ENCODE results near the gene TNFRSF19. TPM values are rescaled to one million over a fixed set of nuclear protein-coding genes. Genes with fewer than 3 reads are reported as not detected.

Gene TNFRSF19
- total RNA-seq, 2 experiments from 2014 or later = 0.06 to 0.08 TPM

GRCh38 chr13:23639674-23640073 lies 69.5 kb downstream of the TNFRSF19 start:
- DNase-seq = no peak
- Mint-ChIP-seq H3K4me1 (no peaks in the 10 kb centered on the region), H3K36me3 (no peaks in the 10 kb centered on the region), H3K4me3 (no peak overlapping the region), H3K27me3 (no peaks in the 10 kb centered on the region), H3K27ac (no peak overlapping the region), H3K9me3 (no peaks in the 10 kb centered on the region)

- Mint-ChIP-seq H3K9me3 (no peaks in the 10 kb centered on the region), H3K4me3 (no peak overlapping the region), H3K27me3 (no peaks in the 10 kb centered on the region), H3K27ac (no peak overlapping the region), H3K36me3 (no peaks in the 10 kb centered on the region), H3K4me1 (peaks cover 1% of the 10 kb centered on the region)
- DNase-seq = no peak
These were observed 71.9 kb downstream of the TNFRSF19 start for GRCh38 chr13:23642110-23642509.

- Mint-ChIP-seq H3K27me3 (peaks cover 2% of the 10 kb centered on the region), H3K4me3 (no peak overlapping the region), H3K4me1 (peaks cover 1% of the 10 kb centered on the region), H3K9me3 (no peaks in the 10 kb centered on the region), H3K36me3 (no peaks in the 10 kb centered on the region), H3K27ac (no peak overlapping the region)
- no peak for DNase-seq
These were observed 73.3 kb downstream of the TNFRSF19 start for GRCh38 chr13:23643338-23644125.

GRCh38 chr13:23644126-23644419 lies 73.9 kb downstream of the TNFRSF19 start:
- Mint-ChIP-seq H3K36me3 (no peaks in the 10 kb centered on the region), H3K9me3 (no peaks in the 10 kb centered on the region), H3K27me3 (peaks cover 8% of the 10 kb centered on the region), H3K4me3 (no peak overlapping the region), H3K27ac (no peak overlapping the region), H3K4me1 (peaks cover 1% of the 10 kb centered on the region)
- no peak for DNase-seq

- Mint-ChIP-seq H3K4me3 (no peak overlapping the region), H3K36me3 (no peaks in the 10 kb centered on the region), H3K9me3 (no peaks in the 10 kb centered on the region)
These were observed 74.4 kb downstream of the TNFRSF19 start for GRCh38 chr13:23644527-23645138.

GRCh38 chr13:23645851-23646250 lies 75.6 kb downstream of the TNFRSF19 start:
- H3K4me1 Mint-ChIP-seq = peaks cover 1% of the 10 kb centered on the region
- peaks cover 21% of the 10 kb centered on the region for H3K27me3 Mint-ChIP-seq
- H3K27ac Mint-ChIP-seq = no peak overlapping the region
- H3K9me3 Mint-ChIP-seq = no peaks in the 10 kb centered on the region
- DNase-seq = no peak
- no peak overlapping the region for H3K4me3 Mint-ChIP-seq
- H3K36me3 Mint-ChIP-seq = no peaks in the 10 kb centered on the region

More at GRCh38 chr13:23644527-23645138, 74.4 kb downstream of the TNFRSF19 start:
- peaks cover 1% of the 10 kb centered on the region for H3K4me1 Mint-ChIP-seq
- no peak overlapping the region for H3K27ac Mint-ChIP-seq
- peaks cover 13% of the 10 kb centered on the region for H3K27me3 Mint-ChIP-seq
- DNase-seq = no peak

- no peak for DNase-seq
- H3K27ac Mint-ChIP-seq = no peak overlapping the region
- peaks cover 25% of the 10 kb centered on the region for H3K27me3 Mint-ChIP-seq
- no peaks in the 10 kb centered on the region for H3K36me3 Mint-ChIP-seq
- H3K9me3 Mint-ChIP-seq = no peaks in the 10 kb centered on the region
- H3K4me1 Mint-ChIP-seq = no peaks in the 10 kb centered on the region
- H3K4me3 Mint-ChIP-seq = no peak overlapping the region
These were observed 81.2 kb downstream of the TNFRSF19 start for GRCh38 chr13:23651439-23651838.

- no peaks in the 10 kb centered on the region for H3K9me3 Mint-ChIP-seq
- no peaks in the 10 kb centered on the region for H3K4me1 Mint-ChIP-seq
- H3K27ac Mint-ChIP-seq = no peak overlapping the region
- H3K27me3 Mint-ChIP-seq = peaks cover 25% of the 10 kb centered on the region
- no peaks in the 10 kb centered on the region for H3K36me3 Mint-ChIP-seq
- no peak overlapping the region for H3K4me3 Mint-ChIP-seq
- DNase-seq = no peak
These were observed 81.7 kb downstream of the TNFRSF19 start for GRCh38 chr13:23651887-23652286.

GRCh38 chr13:23652909-23653726 lies 82.9 kb downstream of the TNFRSF19 start:
- DNase-seq = no peak
- Mint-ChIP-seq H3K36me3 (no peaks in the 10 kb centered on the region), H3K9me3 (no peaks in the 10 kb centered on the region), H3K4me1 (no peaks in the 10 kb centered on the region), H3K27ac (no peak overlapping the region), H3K27me3 (peaks cover 25% of the 10 kb centered on the region), H3K4me3 (no peak overlapping the region)

GRCh38 chr13:23654111-23655110 lies 84.2 kb downstream of the TNFRSF19 start:
- no peaks in the 10 kb centered on the region for H3K36me3 Mint-ChIP-seq
- H3K9me3 Mint-ChIP-seq = no peaks in the 10 kb centered on the region
- no peak overlapping the region for H3K27ac Mint-ChIP-seq
- no peaks in the 10 kb centered on the region for H3K4me1 Mint-ChIP-seq
- peaks cover 14% of the 10 kb centered on the region for H3K27me3 Mint-ChIP-seq
- DNase-seq = no peak
- no peak overlapping the region for H3K4me3 Mint-ChIP-seq

- H3K36me3 Mint-ChIP-seq = no peaks in the 10 kb centered on the region
- peaks cover 5% of the 10 kb centered on the region for H3K27me3 Mint-ChIP-seq
- no peak for DNase-seq
- H3K4me1 Mint-ChIP-seq = no peaks in the 10 kb centered on the region
- no peak overlapping the region for H3K27ac Mint-ChIP-seq
- H3K9me3 Mint-ChIP-seq = no peaks in the 10 kb centered on the region
- H3K4me3 Mint-ChIP-seq = no peak overlapping the region
These were observed 85.1 kb downstream of the TNFRSF19 start for GRCh38 chr13:23655321-23655720.

GRCh38 chr13:23656637-23657371 lies 86.6 kb downstream of the TNFRSF19 start:
- no peaks in the 10 kb centered on the region for H3K9me3 Mint-ChIP-seq
- H3K4me1 Mint-ChIP-seq = no peaks in the 10 kb centered on the region
- no peaks in the 10 kb centered on the region for H3K36me3 Mint-ChIP-seq
- no peak for DNase-seq
- peaks cover 5% of the 10 kb centered on the region for H3K27me3 Mint-ChIP-seq
- H3K4me3 Mint-ChIP-seq = no peak overlapping the region
- H3K27ac Mint-ChIP-seq = no peak overlapping the region

GRCh38 chr13:23658929-23659541 lies 88.8 kb downstream of the TNFRSF19 start:
- peaks cover 4% of the 10 kb centered on the region for H3K27me3 Mint-ChIP-seq
- DNase-seq = no peak
- H3K4me3 Mint-ChIP-seq = no peak overlapping the region
- H3K4me1 Mint-ChIP-seq = no peaks in the 10 kb centered on the region
- no peaks in the 10 kb centered on the region for H3K9me3 Mint-ChIP-seq
- H3K27ac Mint-ChIP-seq = no peak overlapping the region
- H3K36me3 Mint-ChIP-seq = no peaks in the 10 kb centered on the region

- Mint-ChIP-seq H3K27ac (no peak overlapping the region), H3K36me3 (no peaks in the 10 kb centered on the region), H3K4me1 (no peaks in the 10 kb centered on the region), H3K27me3 (peaks cover 4% of the 10 kb centered on the region), H3K4me3 (no peak overlapping the region), H3K9me3 (no peaks in the 10 kb centered on the region)
- no peak for DNase-seq
These were observed 90.0 kb downstream of the TNFRSF19 start for GRCh38 chr13:23660249-23660648.

All from activated naive CD8-positive, alpha-beta T cell treated with anti-CD3 and anti-CD28 coated beads for 36 hours (primary cell).